NCI-H82 treated with DMSO at 0.1 percent for 48 hours (cell line): ENCODE data around the gene ZNF487.

ENCODE experiments used
- DNase-seq: peaks from one replicate; lab custom pipeline; 2025; ENCODE audit not compliant: unreplicated experiment; lab: John Stamatoyannopoulos, UW

ZNF487 gene

DNA sequence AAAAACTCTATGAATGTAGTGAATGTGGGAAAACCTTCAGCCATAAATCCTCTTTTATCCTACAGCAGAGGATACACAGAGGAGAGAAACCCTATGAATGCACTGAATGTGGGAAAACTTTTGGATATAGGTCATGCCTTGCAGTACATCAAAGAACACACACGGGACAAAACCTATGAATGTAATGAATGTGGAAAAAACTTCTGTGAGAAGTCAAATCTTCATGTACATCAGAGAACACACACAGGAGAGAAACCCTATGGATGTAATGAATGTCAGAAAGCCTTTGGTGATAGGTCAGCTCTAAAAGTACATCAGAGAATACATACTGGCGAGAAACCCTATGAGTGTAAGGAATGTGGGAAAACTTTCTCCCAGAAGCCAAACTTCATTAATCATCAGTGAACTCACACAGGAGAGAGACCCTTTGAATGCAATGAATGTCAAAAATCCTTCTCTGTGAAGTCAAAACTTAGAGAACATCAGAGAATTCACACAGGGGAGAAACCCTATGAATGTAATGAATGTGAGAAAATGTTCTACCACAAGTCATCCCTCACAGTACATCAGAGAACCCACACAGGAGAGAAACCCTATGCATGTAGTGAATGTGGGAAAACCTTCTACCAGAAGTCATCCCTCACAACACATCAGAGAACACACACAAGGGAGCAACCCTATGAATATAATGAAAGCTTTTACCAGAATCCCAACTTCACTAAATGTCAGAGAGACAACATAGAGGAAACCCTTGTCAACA is 45.6 kb downstream of the ZNF487 start:
- no peak for DNase-seq

DNA sequence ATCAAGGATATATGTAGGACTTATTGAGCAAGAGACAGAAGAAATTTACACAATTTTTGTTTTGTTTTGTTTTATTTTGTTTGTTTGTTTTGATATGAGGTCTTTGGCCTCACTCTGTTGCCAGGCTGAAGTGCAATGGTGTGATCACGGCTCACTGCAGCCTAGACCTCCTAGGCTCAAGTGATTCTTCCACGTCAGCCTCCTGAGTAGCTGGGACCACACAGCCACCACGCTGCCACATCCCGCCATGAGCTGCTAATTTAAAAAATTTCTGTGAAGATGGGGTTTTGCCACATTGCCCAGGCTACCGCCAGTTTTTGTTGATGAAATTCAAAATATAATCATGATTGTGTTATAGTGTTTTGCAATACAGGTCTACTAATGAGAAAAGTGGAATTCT is 54.9 kb downstream of the ZNF487 start:
- no peak for DNase-seq

DNA sequence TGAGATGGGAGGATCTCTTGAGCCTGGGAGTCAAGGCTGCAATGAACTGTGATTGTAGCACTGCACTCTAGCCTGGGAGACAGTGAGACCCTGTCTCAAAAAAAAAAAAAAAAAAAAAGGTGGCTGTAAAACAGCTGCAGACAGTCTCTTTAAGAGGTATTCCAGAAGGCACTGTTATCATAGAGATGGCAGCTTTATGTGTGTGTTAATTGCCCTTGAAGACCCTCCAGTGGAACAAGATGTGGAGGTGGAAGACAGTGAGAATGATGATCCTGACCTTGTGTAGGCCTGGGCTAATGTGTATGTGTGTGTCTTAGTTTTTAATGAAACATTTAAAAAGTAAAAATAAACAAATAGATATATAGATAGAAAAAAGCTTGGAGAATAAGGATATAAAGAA is 66.0 kb downstream of the ZNF487 start:
- no peak for DNase-seq

DNA sequence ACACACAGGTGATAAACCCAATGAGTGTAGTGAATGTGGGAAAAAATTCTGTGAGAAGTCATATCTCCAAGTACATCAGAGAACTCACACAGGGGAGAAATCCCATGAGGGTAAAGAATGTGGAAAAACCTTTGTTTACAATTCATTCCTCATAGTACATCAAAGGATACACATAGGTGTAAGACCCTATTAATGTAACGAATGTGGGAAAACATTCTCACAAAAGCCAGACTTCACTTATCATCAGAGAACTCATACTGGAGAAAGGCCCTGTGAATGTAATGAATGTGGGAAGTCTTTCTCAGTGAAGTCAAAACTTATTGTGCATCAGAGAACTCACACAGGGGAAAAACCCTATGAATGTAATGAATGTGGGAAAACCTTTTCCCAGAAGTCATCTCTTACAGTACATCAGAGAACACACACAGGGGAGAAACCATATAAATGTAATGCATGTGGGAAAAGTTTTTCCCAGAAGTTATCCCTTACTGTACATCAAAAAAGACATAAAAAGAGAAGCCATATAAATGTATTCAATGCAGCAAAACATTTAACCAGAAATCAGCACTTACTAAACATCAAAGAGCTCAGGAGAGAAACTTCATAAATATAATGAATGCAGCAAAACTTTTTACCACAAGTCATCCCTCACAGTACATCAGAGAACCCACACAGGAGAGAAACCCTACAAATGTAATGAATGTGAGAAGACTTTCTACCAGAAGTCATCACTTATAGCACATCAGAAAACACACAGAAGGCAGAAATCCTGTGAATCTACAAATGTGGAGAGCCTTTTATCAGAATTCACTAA is 87.7 kb downstream of the ZNF487 start:
- no peak for DNase-seq
